Adrenal gland (tissue), 5 donors: ENCODE results near the gene TOX2.

Source experiments
- POLR2A ChIP-seq, 2 donors: fragments of 450-650 bp; IDR thresholded peaks; one replicate each; pipeline ENCODE4 v1.6.1; 2017; ENCODE audit warnings: antibody characterized with exemption in 2 of 2, mild to moderate bottlenecking in 2 of 2, moderate library complexity in 1 of 2
- TF ChIP-seq, protein P1 (sequence below), 6 experiments: fragments of 450-650 bp in 4 of 6; fragments of 200-600 bp in 2 of 6; sonication (generic) in 1 of 6; IDR thresholded peaks; 1 replicate in 5 of 6; 2 replicates in 1 of 6; pipeline versions ENCODE4 v1.5.1 to v1.8.0; 2016 to 2021; ENCODE audit warnings: antibody characterized with exemption in 6 of 6, mild to moderate bottlenecking in 2 of 6, moderate library complexity in 1 of 6
- donor health status: DM: no; HTN: no; CAD: no.

DNA sequence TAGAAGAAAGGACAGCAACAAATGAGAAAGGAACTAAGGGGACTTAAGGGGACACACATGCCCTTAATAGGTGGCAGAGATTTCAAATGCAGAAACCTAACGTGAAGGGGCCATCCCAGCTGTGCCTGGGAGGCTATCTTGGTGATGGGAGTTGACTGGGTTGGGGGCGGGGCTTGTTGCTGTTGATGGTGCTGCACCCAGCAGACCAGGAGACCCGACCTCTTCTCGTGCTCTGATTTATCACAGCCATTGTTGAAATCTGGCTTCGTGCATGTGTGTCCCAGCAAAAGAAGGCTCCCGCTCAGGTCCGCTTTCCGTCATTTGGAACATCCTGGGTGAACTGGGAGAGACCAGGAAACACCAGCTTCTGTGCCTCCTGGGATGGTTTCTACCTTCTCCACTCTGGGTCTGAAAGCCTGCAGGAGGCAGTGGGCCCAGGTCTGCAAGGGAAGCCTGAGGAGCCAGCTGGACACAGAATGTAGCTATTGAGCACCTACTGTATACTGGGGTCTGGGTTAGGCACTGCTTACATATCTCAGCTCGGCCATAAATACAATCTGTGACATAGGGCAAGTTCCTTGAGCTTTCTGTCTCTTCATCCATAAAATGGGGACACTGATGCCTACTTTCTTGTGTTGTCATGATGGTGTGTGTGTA, 32.1 kb downstream of the TOX2 start:
- TF ChIP-seq POLR2A (IDR thresholded peaks at IDR 0.05): no peak
- TF ChIP-seq, protein P1, sequence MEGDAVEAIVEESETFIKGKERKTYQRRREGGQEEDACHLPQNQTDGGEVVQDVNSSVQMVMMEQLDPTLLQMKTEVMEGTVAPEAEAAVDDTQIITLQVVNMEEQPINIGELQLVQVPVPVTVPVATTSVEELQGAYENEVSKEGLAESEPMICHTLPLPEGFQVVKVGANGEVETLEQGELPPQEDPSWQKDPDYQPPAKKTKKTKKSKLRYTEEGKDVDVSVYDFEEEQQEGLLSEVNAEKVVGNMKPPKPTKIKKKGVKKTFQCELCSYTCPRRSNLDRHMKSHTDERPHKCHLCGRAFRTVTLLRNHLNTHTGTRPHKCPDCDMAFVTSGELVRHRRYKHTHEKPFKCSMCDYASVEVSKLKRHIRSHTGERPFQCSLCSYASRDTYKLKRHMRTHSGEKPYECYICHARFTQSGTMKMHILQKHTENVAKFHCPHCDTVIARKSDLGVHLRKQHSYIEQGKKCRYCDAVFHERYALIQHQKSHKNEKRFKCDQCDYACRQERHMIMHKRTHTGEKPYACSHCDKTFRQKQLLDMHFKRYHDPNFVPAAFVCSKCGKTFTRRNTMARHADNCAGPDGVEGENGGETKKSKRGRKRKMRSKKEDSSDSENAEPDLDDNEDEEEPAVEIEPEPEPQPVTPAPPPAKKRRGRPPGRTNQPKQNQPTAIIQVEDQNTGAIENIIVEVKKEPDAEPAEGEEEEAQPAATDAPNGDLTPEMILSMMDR (IDR thresholded peaks at IDR 0.05): no peak
